GM19025 (cell line): ENCODE data around the gene FRMD4A.

Experiments used
- ATAC-seq: cut with Tn5 transposase; IDR thresholded peaks from one replicate; pipeline ENCODE4 v1.9.1; 2021; ENCODE audit warnings: mild to moderate bottlenecking, low read depth, moderate library complexity; ENCODE audit not compliant: unreplicated experiment

The FRMD4A gene

GRCh38 chr10:13741438-13741837 is 589.3 kb downstream of the FRMD4A start:
- no peak for ATAC-seq

DNA sequence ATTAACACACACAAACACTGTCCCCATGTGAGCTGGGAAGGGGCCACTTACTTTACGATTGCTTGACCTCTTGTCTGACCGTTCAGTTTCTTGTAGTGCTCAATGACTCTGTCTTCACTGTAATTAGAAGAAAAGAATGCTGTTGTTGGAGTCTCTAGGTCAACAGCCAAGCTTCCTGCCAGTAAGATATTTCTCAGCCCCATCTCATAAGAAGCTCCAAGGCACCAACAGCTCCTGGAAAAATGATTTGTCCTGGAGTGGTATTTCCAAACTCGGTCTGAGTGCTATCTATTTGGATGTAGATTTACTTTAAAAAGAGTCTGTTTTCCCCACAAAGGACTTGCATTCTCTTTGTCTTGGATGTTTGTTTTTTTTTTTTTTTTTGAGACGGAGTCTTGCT is 590.3 kb downstream of the FRMD4A start:
- ATAC-seq = no peak

DNA sequence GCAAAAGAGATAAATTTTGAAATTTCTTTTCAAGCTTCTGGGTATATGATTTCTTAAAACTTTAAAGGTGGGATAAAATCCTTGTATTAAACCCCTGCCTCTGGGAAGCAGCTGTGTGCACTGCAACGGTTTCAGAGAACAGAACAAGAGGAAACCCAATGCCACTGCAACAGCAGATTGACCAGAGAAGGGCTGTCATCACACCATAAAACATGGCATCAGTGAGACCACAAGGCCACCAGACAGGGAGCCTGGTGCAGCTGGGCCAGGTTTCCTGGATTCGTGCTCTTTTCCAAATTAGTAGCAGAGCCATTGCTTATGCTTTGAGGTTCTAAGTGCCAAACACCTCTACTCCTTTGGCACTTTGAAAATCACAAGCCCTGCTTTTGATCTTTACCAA is 591.5 kb downstream of the FRMD4A start:
- ATAC-seq = no peak

- ATAC-seq = no peak
These were observed 594.2 kb downstream of the FRMD4A start for GRCh38 chr10:13736506-13736905.

- no peak for ATAC-seq
These were observed 596.6 kb downstream of the FRMD4A start for GRCh38 chr10:13734151-13734550.

DNA sequence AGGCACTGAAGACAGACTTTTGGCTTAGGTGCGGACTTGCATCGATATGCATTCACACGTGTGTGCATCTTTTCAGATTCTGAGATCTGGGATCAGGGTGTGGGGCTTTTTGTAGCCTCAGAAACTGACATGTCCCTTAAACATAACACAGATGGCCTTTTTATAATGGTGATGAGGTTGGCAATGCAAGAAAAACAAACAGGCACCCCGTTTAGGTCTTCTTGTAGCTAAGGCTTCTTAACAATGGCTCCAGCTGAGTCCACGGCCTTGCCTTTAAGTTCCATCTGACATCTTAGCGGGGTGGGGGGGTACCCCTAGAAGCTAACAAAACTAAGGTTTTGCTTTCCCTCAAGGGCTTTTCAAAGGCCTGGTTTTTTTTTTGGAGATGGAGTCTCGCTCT is 597.7 kb downstream of the FRMD4A start:
- ATAC-seq = no peak

DNA sequence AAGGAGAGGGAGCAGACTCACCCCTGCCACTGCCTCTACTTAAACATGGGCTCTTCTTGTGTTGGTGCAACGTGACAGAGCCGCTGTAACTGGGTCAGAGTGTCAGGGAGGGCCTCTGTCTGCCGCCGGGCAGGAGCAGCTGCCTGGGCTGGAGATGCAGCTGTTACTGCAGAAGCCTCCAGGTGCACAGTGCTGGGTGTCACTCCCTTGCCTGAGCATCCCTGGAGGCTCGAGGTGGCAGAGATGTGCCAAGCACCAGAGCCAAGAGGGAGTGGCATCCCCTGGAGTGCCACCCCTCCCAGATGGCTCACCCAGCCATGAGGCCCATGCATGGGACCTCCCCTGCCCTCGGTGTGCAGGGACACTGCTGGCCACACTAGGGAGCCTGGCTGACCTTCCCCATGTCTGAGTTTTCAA is 598.3 kb downstream of the FRMD4A start:
- ATAC-seq = no peak

DNA sequence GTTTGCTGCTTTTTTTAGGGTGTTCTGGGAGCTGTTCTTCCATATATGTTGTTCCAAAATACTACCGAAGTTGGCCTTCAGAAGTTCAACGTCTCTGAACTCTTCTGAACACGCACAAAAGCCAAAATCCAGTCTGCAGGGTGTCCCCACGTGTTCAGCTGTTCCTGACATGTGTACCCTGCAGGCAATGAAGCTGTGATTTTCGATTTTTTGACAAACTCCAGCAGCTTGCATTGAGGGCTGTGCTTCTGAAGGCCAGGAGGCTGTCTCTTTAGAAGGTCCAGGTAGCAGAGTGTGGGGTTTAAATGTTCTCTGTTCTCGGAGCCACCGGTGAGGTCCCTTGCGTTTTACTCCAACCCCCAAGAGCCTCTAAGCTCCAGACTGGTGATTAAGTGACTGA is 598.9 kb downstream of the FRMD4A start:
- no peak for ATAC-seq

DNA sequence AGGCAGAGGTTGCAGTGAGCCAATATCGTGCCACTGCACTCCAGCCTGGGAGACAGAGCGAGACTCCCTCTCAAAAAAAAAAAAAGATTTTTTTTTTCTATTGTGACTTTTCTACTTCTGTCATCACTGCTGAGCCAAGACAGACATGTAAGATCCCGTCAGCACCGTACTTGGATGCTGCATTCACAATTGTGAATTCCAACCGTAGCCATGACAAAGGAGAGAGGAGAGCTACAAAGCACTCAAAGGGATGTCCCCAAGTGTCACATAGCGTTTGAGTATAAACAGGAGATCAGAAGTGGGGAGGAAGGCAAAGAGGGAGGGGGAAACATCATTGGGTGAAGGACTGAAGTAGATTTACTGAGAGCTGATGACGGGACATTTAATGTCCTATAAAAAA is 599.8 kb downstream of the FRMD4A start:
- no peak for ATAC-seq

DNA sequence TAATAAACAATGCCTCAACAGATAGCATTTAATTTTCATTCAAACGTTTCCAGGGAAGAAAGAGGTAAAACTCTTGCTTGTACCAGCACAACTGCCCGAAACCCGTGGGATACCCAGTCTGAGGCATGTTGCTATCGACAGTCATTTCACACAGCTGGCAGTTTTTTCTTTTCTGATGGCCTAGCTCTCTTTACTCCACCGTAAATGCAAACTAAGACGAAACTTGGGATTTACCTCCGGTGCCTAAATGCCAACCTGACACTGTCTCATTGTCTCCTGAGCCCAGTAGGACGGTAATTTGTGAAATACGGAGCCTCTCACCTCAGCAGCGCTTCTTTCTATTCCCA is 600.4 kb downstream of the FRMD4A start:
- ATAC-seq = no peak

DNA sequence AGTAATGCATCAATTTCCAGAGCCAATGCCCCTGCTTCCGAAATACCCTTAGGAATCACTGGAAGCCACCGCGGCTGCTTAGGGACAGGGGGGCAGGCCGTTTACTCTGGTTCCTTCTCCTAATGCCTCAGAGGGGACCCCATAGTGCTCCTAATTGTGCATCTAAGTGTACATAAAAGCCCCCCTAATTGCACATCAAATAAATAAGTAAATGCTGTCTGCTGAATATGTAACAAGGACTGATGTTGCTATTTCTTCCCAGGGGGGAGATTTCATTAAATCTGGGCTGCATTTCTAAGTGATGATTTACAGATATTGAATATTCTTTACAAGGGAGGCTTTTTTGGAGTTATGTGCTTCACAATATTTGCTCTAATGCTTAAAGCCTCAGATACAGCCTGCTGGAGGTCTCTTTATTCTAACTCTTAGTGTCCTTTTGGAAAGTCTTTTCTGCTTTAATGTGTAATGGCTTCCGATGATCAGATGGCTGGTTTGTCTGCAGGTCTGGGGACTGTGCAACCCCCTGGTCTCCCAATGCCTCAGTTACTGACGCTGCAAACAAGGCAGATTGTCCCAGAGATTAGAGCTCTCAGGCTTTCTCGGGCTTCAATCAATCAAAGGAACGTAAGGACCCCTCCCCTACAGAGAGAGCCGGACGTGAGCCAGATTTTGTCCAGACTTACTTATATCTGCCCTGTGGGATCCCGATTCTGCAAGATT is 601.0 kb downstream of the FRMD4A start:
- ATAC-seq = no peak

- no peak for ATAC-seq
These were observed 601.7 kb downstream of the FRMD4A start for GRCh38 chr10:13728898-13729535.

DNA sequence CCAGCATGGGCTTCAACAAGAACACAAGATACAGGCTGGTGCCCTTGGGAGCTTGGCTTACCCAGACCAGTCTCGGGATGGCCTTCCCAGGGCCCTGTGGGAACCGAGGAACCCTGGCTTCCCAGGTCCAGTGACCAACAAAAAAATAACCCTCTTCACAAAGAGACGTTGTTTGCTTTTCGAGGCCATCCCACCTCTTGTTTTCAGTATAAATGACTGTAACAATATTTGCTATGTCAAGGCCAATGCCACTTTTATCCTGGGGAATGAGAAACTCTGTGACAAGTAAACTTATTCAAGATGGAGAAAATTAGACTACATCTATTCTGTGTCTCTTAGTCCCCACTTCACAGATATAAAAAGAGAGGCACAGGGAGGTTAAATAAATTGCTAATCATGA is 605.1 kb downstream of the FRMD4A start:
- ATAC-seq = no peak

DNA sequence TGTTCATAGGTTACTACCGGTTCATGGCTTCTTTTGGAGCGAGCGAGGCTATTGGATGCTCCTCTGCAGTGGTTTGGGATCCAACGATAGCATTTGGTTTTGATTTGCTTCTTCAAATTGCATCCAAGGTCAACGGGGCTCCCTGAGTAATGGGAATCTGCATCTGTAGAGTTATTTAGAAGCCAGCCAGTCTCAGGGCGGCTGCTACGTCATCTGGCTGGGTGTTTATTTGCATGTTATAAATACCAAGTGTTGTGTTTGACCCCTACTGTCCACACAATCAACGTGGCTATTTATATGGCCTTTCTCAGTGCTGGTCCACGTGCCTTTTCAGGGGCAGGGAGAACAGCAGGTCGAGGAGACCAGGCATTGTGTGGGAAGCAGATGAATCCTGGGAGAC is 606.2 kb downstream of the FRMD4A start:
- ATAC-seq = no peak

DNA sequence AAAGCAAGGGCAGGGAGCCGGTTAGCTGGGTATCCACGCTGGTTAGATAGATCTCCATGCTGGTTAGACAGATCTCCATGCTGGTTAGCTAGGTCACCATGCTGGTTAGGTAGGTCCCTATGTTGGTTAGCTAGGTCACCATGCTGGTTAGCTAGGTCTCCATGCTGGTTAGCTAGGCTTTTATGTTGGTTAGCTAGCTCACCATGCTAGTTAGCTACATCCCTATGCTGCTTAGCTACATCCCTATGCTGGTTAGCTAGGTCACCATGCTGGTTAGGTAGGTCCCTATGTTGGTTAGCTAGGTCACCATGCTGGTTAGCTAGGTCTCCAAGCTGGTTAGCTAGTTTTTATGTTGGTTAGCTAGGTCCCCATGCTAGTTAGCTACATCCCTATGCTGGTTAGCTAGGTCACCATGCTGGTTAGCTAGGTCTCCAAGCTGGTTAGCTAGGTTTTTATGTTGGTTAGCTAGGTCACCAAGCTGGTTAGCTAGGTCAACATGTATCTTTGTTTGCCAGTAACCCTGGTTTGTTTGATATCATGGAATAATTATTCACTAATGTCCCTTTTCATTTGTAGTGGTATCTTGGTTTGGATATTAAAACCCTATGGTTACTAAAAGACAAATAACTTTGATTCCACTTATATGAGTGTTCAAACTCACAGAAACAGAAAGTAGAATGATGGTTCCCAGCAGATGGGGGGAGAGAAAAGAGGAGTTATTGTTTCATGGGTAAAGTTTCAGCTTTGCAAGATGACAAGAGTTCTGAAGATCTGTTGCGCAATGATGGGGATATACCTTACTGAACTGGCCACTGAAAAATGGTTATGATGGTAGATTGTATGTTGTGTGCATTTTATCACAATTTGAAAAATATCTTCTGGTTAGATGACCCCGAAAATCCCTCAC is 607.7 kb downstream of the FRMD4A start:
- ATAC-seq = no peak

DNA sequence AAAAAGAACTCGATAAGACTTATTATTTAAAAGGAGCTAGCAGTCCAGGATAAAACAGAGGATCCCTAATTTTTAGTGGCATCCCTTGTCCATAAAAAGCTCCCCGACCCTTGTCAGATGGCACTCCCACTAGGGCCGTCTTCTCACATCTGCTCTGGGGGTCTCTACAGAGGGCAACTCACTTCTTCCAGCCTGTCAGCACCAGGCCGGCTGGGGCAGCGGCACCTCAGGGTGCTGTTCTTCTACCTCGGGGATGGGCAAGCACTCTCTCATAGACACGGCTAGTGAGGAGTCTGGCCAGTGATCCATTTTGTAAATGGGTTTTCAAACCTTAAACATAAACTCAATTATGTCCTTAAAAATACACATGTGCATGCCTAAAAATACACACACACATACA is 609.2 kb downstream of the FRMD4A start:
- no peak for ATAC-seq

DNA sequence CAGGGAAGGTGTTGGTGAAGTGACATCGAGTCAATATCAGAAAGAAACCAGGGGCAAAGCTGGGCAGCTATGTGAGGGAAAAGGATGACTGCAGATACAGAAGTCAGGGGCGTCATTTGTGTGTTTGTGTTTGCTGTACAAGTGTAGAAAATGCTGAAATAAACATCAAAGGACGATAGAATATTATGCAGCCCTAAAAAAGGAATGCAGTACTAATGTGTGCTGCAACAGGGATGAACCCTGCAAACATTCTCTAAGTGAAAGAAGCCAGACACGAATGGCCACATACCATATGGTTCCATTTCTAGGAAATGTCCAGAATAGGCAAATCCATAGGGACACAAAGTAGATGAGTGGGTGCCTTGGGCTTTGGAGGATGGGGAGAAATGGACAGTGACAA is 610.0 kb downstream of the FRMD4A start:
- ATAC-seq = no peak

DNA sequence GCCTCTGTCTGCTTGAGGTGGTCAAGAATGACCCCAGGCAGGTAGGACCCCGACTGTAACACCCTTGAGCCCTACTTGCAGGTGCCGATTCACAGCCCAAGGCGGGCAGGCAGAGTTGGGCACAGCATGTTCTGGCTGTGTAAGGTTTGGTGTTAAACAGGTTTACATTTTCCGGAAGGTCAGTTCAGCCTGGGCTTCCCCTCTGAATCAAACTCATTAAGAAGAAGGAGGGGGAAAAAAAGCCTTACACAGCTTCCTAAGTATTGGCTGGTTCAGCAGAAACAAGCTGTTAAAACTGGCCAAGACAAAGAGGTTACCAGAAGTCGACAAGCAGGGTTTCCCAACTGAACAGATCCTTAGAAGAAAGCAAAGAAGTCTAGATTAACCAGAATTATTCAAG is 611.3 kb downstream of the FRMD4A start:
- ATAC-seq = no peak

- ATAC-seq = no peak
These were observed 611.9 kb downstream of the FRMD4A start for GRCh38 chr10:13718820-13719219.

- ATAC-seq = no peak
These were observed 612.6 kb downstream of the FRMD4A start for GRCh38 chr10:13717936-13718772.

DNA sequence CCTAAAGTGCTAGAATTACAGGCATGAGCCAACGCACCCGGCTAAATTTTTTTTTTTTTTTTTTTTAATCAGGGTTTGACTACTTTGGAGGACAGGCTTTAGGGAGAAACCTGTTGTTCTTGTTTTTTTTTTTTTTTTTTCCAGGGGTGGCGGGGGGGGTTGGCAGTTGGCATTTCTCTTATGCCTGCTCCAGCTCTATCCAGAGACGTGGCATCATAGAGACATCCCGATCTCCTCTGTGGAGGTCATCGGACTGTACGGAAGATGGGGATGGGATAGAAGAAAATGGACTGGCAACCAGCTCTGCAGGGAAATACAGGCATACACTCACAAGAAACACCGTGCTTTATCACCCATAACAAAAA is 613.2 kb downstream of the FRMD4A start:
- ATAC-seq = no peak
